Neutrophil (primary cell): ENCODE measurements around the gene ACOT13.

Source experiments
- H3K27ac ChIP-seq: fragments of 200-600 bp; sonication (generic); 2 replicates; pipeline ENCODE4 v1.5.1; 2016; ENCODE audit warnings: mild to moderate bottlenecking, moderate library complexity
- H3K27me3 ChIP-seq: fragments of 200-600 bp; sonication (generic); 2 replicates; pipeline ENCODE4 v1.6.0; 2016; ENCODE audit warnings: mild to moderate bottlenecking
- H3K36me3 ChIP-seq: fragments of 200-600 bp; sonication (generic); 2 replicates; pipeline ENCODE4 v1.5.1; 2017
- H3K4me1 ChIP-seq, 2 experiments: fragments of 200-600 bp in 1 of 2; sonication (generic) in 1 of 2; 1 replicate in 1 of 2; 2 replicates in 1 of 2; pipeline versions ENCODE4 v1.5.1 to v1.6.1; 2013 to 2016; ENCODE audit warnings: low read depth in 1 of 2, low read length in 1 of 2, mild to moderate bottlenecking in 1 of 2, moderate library complexity in 1 of 2; ENCODE audit not compliant: control insufficient read depth in 1 of 2, insufficient read depth in 1 of 2
- H3K4me3 ChIP-seq, 2 experiments: fragments of 200-600 bp in 1 of 2; sonication (generic) in 1 of 2; 1 replicate in 1 of 2; 2 replicates in 1 of 2; pipeline ENCODE4 v1.5.1; 2013 to 2016; ENCODE audit warnings: low read depth in 1 of 2, low read length in 1 of 2, mild to moderate bottlenecking in 1 of 2, moderate library complexity in 1 of 2
- H3K9me3 ChIP-seq: fragments of 200-600 bp; sonication (generic); 2 replicates; pipeline ENCODE4 v1.5.1; 2016
- TF ChIP-seq, protein P1 (sequence below): fragments of 200-600 bp; sonication (generic); IDR thresholded peaks from 2 replicates; pipeline ENCODE4 v1.5.1; 2016; ENCODE audit warnings: antibody characterized with exemption

Gene ACOT13

DNA sequence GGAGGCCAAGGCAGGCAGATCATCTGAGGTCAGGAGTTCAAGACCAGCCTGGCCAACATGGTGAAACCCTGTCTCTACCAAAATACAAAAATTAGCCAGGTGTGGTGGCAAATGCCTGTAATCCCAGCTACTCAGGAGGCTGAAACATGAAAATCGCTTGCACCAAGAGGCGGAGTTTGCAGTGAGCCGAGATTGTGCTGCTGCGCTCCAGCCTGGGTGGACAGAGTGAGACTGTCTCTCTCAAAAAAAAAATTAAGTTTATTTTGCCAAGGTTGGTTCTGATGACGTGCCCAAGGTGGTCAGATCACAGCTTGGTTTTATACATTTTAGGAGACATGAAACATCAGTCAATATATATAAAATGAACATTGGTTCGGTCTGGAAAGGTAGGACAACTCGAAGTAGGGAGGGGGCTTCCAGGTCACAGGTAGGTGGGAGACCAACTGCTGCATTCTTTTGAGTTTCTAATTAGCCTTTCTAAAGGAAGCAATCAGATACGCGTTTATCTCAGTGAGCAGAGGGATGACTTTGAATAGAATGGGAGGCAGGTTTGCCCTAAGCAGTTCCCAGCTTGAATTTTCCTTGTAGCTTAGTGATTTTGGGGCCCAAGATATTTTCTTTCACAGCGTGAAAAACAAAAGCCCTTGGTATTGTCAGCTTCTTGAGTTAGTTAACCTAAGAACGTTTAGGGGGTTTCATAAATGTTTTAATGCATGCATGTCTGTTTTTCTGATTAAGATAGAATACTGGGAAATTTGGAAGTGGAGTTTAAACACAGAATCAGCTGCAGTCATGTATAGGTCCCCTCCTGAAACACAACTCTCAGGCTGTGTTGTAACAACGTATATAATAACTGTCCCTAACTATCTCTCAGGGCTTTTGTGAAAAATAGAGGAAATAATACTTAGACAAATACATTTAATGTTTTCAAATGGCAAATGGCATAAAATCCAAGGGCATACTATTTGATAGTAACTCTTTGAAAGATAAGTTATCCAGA lies 16.7 kb downstream of the ACOT13 start:
- TF ChIP-seq, protein P1, sequence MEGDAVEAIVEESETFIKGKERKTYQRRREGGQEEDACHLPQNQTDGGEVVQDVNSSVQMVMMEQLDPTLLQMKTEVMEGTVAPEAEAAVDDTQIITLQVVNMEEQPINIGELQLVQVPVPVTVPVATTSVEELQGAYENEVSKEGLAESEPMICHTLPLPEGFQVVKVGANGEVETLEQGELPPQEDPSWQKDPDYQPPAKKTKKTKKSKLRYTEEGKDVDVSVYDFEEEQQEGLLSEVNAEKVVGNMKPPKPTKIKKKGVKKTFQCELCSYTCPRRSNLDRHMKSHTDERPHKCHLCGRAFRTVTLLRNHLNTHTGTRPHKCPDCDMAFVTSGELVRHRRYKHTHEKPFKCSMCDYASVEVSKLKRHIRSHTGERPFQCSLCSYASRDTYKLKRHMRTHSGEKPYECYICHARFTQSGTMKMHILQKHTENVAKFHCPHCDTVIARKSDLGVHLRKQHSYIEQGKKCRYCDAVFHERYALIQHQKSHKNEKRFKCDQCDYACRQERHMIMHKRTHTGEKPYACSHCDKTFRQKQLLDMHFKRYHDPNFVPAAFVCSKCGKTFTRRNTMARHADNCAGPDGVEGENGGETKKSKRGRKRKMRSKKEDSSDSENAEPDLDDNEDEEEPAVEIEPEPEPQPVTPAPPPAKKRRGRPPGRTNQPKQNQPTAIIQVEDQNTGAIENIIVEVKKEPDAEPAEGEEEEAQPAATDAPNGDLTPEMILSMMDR = no peak
- Histone ChIP-seq H3K27me3 (no peaks in the 10 kb centered on the region), H3K4me1 (peaks cover 25 to 29% of the 10 kb centered on the region in 2 experiments), H3K9me3 (no peaks in the 10 kb centered on the region), H3K36me3 (no peaks in the 10 kb centered on the region), H3K4me3 (no peak overlapping the region), H3K27ac (no peak overlapping the region)

DNA sequence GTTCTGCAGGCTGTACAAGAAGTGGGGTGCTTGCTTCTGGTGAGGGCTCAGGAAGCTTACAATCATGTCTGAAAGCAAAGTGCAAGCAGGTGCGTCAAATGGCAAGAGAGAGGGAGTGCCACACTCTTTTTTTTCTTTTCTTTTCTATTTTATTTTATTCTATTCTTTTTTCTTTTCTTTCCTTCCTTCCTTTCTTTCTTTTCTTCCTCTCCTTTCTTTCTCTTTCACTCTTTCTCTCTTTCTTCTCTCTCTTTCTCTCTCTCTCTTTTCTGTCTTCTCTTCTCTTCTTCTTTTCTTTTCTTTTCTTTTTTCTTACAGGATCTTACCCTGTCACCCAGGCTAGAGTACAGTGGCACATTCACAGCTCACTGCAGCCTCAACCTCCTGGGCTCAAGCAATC lies 19.5 kb downstream of the ACOT13 start:
- Histone ChIP-seq H3K27ac (peak overlapping the region; percentile 39), H3K4me3 (no peak overlapping the region), H3K9me3 (no peaks in the 10 kb centered on the region), H3K36me3 (no peaks in the 10 kb centered on the region), H3K27me3 (no peaks in the 10 kb centered on the region), H3K4me1 (peaks cover 10 to 14% of the 10 kb centered on the region in 2 experiments)
- TF ChIP-seq, protein P1 = no peak

DNA sequence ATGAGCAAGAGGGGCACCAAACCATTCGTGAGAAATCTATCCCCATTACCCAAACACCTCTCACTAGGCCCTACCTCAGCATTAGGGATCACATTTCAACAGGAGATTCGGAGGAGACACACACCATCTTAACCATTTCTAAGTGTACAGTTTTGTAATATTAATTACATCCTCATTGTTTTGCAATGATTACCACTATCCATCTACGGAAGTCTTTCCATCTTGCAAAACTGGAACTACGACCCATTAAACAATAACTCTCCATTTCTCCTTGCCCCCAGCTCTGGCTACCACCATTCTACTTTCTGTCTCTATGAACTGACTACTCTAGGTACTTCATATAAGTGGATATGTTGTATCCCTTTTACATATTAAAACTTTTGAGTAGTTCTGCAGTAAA lies 20.1 kb downstream of the ACOT13 start:
- H3K4me3 ChIP-seq = no peak overlapping the region
- H3K4me1 ChIP-seq = peaks cover 10 to 14% of the 10 kb centered on the region in 2 experiments
- peak overlapping the region; percentile 39 for H3K27ac ChIP-seq
- TF ChIP-seq, protein P1 = no peak
- no peaks in the 10 kb centered on the region for H3K27me3 ChIP-seq
- no peaks in the 10 kb centered on the region for H3K36me3 ChIP-seq
- no peaks in the 10 kb centered on the region for H3K9me3 ChIP-seq

DNA sequence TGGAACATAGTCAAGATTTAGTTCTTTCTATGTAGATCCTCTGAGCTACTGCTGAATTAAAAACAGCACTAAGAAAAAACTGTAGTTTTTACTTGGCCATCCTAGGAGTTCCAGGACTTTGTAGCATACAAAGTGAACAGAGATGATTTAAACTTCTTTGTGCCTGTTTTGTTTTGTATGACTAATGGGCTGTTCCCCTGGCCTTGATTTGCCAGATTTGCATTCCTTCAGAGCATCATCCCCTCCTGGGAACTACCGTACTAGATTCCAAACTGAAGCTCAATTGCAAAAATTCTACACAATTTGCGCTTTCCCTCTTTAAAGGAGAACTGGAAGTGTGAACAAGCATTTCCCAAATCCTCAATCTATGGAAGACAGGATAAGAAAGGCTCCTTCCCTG lies 23.1 kb downstream of the ACOT13 start:
- Histone ChIP-seq H3K36me3 (no peaks in the 10 kb centered on the region), H3K4me3 (no peak overlapping the region), H3K27ac (no peak overlapping the region), H3K4me1 (peaks cover 10 to 14% of the 10 kb centered on the region in 2 experiments), H3K27me3 (no peaks in the 10 kb centered on the region), H3K9me3 (no peaks in the 10 kb centered on the region)
- TF ChIP-seq, protein P1 = no peak

DNA sequence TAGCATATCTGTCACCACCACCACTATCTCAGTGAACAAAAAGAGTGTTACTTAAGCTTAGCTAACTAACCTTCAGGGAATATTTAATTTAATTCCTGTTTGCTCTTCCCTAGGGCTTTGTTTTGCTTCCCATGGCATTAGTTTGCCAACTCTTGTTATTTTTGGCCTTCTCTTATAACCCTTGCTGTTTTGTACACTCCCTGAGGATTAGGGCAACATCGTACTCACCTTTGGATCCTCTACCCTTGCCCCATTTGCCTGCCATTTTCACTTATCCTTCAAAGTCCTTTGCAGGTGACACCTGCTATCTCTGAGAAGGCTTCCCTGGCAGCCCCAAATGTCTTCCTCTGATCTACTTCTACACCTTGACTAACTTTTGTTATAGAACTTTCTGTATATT lies 23.7 kb downstream of the ACOT13 start:
- peaks cover 10 to 14% of the 10 kb centered on the region in 2 experiments for H3K4me1 ChIP-seq
- H3K9me3 ChIP-seq = no peaks in the 10 kb centered on the region
- TF ChIP-seq, protein P1 = no peak
- no peaks in the 10 kb centered on the region for H3K27me3 ChIP-seq
- no peak overlapping the region for H3K27ac ChIP-seq
- H3K36me3 ChIP-seq = no peaks in the 10 kb centered on the region
- H3K4me3 ChIP-seq = no peak overlapping the region
